Measurements from ENCODE around the gene ENPP1.

The ENPP1 gene

GRCh38 chr6:131787079-131787478 is 20.7 kb upstream of the ENPP1 start:
- DNase-seq (ENCODE audit: low read depth in 2 of 2) = no peak

- DNase-seq (ENCODE audit: low read depth in 2 of 2) = no peak
These were observed 19.8 kb upstream of the ENPP1 start for GRCh38 chr6:131787766-131788712.

- DNase-seq (ENCODE audit: low read depth in 2 of 2) = no peak
These were observed 18.6 kb upstream of the ENPP1 start for GRCh38 chr6:131789219-131789618.

- DNase-seq (ENCODE audit: low read depth in 2 of 2) = no peak
These were observed 16.3 kb upstream of the ENPP1 start for GRCh38 chr6:131791476-131791875.

GRCh38 chr6:131792091-131792496 is 15.7 kb upstream of the ENPP1 start:
- no peak for DNase-seq (ENCODE audit: low read depth in 2 of 2)

- no peak for DNase-seq (ENCODE audit: low read depth in 2 of 2)
These were observed 12.5 kb upstream of the ENPP1 start for GRCh38 chr6:131795366-131795765.

- DNase-seq (ENCODE audit: low read depth in 2 of 2) = no peak
These were observed 5.5 kb upstream of the ENPP1 start for GRCh38 chr6:131802347-131802746.

GRCh38 chr6:131803007-131803769 is 4.6 kb upstream of the ENPP1 start:
- no peak for DNase-seq (ENCODE audit: low read depth in 2 of 2)

GRCh38 chr6:131804131-131804530 is 3.7 kb upstream of the ENPP1 start:
- DNase-seq (ENCODE audit: low read depth in 2 of 2) = no peak

GRCh38 chr6:131807321-131807643 is 538 bp upstream of the ENPP1 start:
- no peak for DNase-seq (ENCODE audit: low read depth in 2 of 2)

GRCh38 chr6:131808460-131809269 is 845 bp downstream of the ENPP1 start:
- no peak for DNase-seq (ENCODE audit: low read depth in 2 of 2)

- DNase-seq (ENCODE audit: low read depth in 2 of 2) = no peak
These were observed 3.7 kb downstream of the ENPP1 start for GRCh38 chr6:131811500-131811899.

GRCh38 chr6:131813991-131814390 is 6.2 kb downstream of the ENPP1 start:
- no peak for DNase-seq (ENCODE audit: low read depth in 2 of 2)

GRCh38 chr6:131816869-131817268 is 9.0 kb downstream of the ENPP1 start:
- DNase-seq (ENCODE audit: low read depth in 2 of 2) = no peak

GRCh38 chr6:131819572-131820124 is 11.8 kb downstream of the ENPP1 start:
- no peak for DNase-seq (ENCODE audit: low read depth in 2 of 2)

- DNase-seq (ENCODE audit: low read depth in 2 of 2) = no peak
These were observed 13.4 kb downstream of the ENPP1 start for GRCh38 chr6:131821010-131821807.

GRCh38 chr6:131822119-131822518 is 14.3 kb downstream of the ENPP1 start:
- no peak for DNase-seq (ENCODE audit: low read depth in 2 of 2)

GRCh38 chr6:131823276-131823902 is 15.6 kb downstream of the ENPP1 start:
- no peak for DNase-seq (ENCODE audit: low read depth in 2 of 2)

GRCh38 chr6:131825946-131826345 is 18.1 kb downstream of the ENPP1 start:
- no peak for DNase-seq (ENCODE audit: low read depth in 2 of 2)

- no peak for DNase-seq (ENCODE audit: low read depth in 2 of 2)
These were observed 20.3 kb downstream of the ENPP1 start for GRCh38 chr6:131828080-131828479.

- DNase-seq (ENCODE audit: low read depth in 2 of 2) = no peak
These were observed 21.1 kb downstream of the ENPP1 start for GRCh38 chr6:131828951-131829350.
